HepG2 (cell line): ENCODE measurements around the gene ECHS1. TPM values are rescaled to one million over a fixed set of nuclear protein-coding genes. Genes with fewer than 3 reads are reported as not detected.

Experiments
- FOXK2 ChIP-seq: fragments of 450-650 bp; IDR thresholded peaks from 2 replicates; pipeline ENCODE4 v1.6.1; 2016
- HES4 ChIP-seq: sonication (generic); formaldehyde crosslinking; IDR thresholded peaks from 2 replicates; pipeline ENCODE4 v1.9.0; 2021; ENCODE audit warnings: mild to moderate bottlenecking, missing genetic modification reagents, borderline replicate concordance
- HNF4G ChIP-seq, 2 experiments: sonication (generic) in 1 of 2; formaldehyde crosslinking in 1 of 2; IDR thresholded peaks; 2 replicates each; pipeline versions ENCODE4 v1.4.0 to v1.6.1; 2011 to 2020; ENCODE audit warnings: borderline replicate concordance in 2 of 2, low read depth in 2 of 2, mild to moderate bottlenecking in 2 of 2, low read length in 1 of 2, missing genetic modification reagents in 1 of 2, moderate library complexity in 1 of 2
- MEIS2 ChIP-seq: sonication (generic); formaldehyde crosslinking; IDR thresholded peaks from 2 replicates; pipeline ENCODE4 v1.9.0; 2021; ENCODE audit warnings: mild to moderate bottlenecking, missing genetic modification reagents
- NCOA1 ChIP-seq: sonication (generic); formaldehyde crosslinking; IDR thresholded peaks from 2 replicates; pipeline ENCODE4 v1.9.0; 2021; ENCODE audit warnings: missing genetic modification reagents
- NFE2L1 ChIP-seq: sonication (generic); formaldehyde crosslinking; IDR thresholded peaks from 2 replicates; pipeline ENCODE4 v1.4.0; 2020; ENCODE audit warnings: missing genetic modification reagents, mild to moderate bottlenecking, borderline replicate concordance
- TCF7L2 ChIP-seq: IDR thresholded peaks from 2 replicates; pipeline ENCODE4 v1.6.1; 2011; ENCODE audit warnings: mild to moderate bottlenecking, low read depth, low read length, moderate library complexity
- WIZ ChIP-seq: sonication (generic); formaldehyde crosslinking; IDR thresholded peaks from 2 replicates; pipeline ENCODE4 v1.5.1; 2020; ENCODE audit warnings: mild to moderate bottlenecking, missing genetic modification reagents
- ZFP62 ChIP-seq: sonication (generic); formaldehyde crosslinking; IDR thresholded peaks from 2 replicates; pipeline ENCODE4 v1.4.0; 2020; ENCODE audit warnings: missing genetic modification reagents
- ZKSCAN8 ChIP-seq: IDR thresholded peaks from 2 replicates; pipeline ENCODE4 v1.6.1; 2016; ENCODE audit warnings: borderline replicate concordance, missing genetic modification reagents, missing compliant biosample characterization
- ZNF160 ChIP-seq: sonication (generic); formaldehyde crosslinking; IDR thresholded peaks from 2 replicates; pipeline ENCODE4 v1.8.0; 2022; ENCODE audit warnings: mild to moderate bottlenecking, inconsistent platforms, missing genetic modification reagents
- ZNF550 ChIP-seq: sonication (generic); formaldehyde crosslinking; IDR thresholded peaks from 2 replicates; pipeline ENCODE4 v1.4.0; 2020; ENCODE audit warnings: mild to moderate bottlenecking, missing genetic modification reagents, borderline replicate concordance
- ZNF773 ChIP-seq: sonication (generic); formaldehyde crosslinking; IDR thresholded peaks from 2 replicates; pipeline ENCODE4 v1.4.0; 2020; ENCODE audit warnings: missing genetic modification reagents, borderline replicate concordance
- ZSCAN29 ChIP-seq: sonication (generic); formaldehyde crosslinking; conservative IDR thresholded peaks from 2 replicates; pipeline ENCODE4 v1.4.0; 2020; ENCODE audit warnings: mild to moderate bottlenecking, missing genetic modification reagents
- polyA plus RNA-seq, 8 experiments: library from polyadenylated mRNA; depleted of rRNA in 3 of 8; stranded (reverse) in 7 of 8; unstranded in 1 of 8; fragments of >200 nt; fragmentation: Illumina TruSeq in 4 of 8; extraction: Trizol in 4 of 8; gene quantifications; 2 replicates each; pipeline versions ENCODE4 v1.2.1 to v1.2.3, GENCODE V29; 2011 to 2016; ENCODE audit warnings: low read depth in 4 of 8, missing spikeins in 1 of 8, mixed read lengths in 1 of 8; ENCODE audit not compliant: insufficient read depth in 1 of 8
- total RNA-seq, 5 experiments: library from RNA; depleted of rRNA; stranded (reverse); fragments of >200 nt; fragmentation: Illumina TruSeq; extraction: Trizol; gene quantifications; 2 replicates each; pipeline ENCODE4 v1.2.3, GENCODE V29; 2016; ENCODE audit warnings: low read depth in 1 of 5
- TF ChIP-seq, protein P1 (sequence below): sonication (generic); formaldehyde crosslinking; IDR thresholded peaks from 2 replicates; pipeline ENCODE4 v1.4.0; 2020; ENCODE audit warnings: missing genetic modification reagents
- TF ChIP-seq, protein P2 (sequence below): sonication (generic); formaldehyde crosslinking; IDR thresholded peaks from 2 replicates; pipeline ENCODE4 v1.5.0; 2020; ENCODE audit warnings: missing genetic modification reagents, mild to moderate bottlenecking, borderline replicate concordance
- TF ChIP-seq, protein P3 (sequence below): sonication (generic); formaldehyde crosslinking; IDR thresholded peaks from 2 replicates; pipeline ENCODE4 v1.5.0; 2020; ENCODE audit warnings: missing genetic modification reagents, mild to moderate bottlenecking, borderline replicate concordance
- TF ChIP-seq, protein P4 (sequence below): sonication (generic); formaldehyde crosslinking; IDR thresholded peaks from 2 replicates; pipeline ENCODE4 v1.9.0; 2022; ENCODE audit warnings: missing genetic modification reagents, mild to moderate bottlenecking, borderline replicate concordance
- TF ChIP-seq, protein P5 (sequence below): sonication (generic); formaldehyde crosslinking; IDR thresholded peaks from 2 replicates; pipeline ENCODE4 v1.9.0; 2021; ENCODE audit warnings: missing genetic modification reagents, mild to moderate bottlenecking, borderline replicate concordance

ECHS1 gene
- total and polyA plus RNA-seq, 2 of the 13 experiments (the other 11 are each of a cell fraction or from before 2014, with no cell fraction given), result 32.7 to 195 TPM

DNA sequence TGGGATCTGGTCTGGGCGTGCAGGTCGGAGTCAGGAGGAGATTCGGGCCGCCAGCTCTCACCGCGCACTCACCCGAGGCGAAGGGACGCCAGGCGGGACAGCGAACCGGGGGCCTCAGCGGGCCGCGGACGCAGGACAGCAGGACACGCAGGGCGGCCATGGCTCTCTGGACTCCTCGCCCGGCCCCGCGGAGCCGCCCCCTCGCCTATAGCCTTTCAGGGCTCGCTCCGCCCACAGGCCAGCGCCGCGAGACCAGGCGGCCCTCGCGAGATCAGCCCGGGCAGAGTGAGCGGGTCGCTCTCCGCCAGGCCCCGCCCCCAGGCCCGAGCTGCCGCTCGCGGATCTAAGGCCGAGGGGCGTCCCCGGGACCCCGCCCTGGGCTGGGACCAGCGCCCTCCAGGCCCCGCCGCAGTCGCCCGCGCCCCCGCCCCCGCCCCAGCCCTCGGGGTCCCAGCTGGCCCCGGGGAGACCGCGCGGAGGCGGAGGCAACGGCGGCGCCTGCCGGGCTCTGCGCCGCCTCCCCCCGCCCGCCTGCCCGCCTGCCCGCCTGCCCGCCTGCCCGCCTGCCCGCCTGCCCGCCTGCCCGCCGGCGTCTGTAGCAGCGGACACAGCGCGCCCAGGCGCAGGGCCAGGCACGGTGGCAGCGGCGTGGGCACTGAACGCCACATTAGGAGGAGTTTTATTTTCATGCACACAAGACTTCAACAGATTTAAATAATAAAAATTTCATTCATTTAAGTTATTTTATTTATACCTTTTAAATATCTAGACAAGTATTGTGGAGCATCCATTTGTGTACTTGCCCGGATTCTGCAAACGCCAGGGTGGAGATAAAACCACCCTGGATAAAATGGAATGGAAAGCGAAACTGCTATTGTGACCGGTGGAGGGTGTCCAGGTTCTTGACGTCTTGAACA is at the start of gene ECHS1 (continued):
- TF ChIP-seq, protein P1, sequence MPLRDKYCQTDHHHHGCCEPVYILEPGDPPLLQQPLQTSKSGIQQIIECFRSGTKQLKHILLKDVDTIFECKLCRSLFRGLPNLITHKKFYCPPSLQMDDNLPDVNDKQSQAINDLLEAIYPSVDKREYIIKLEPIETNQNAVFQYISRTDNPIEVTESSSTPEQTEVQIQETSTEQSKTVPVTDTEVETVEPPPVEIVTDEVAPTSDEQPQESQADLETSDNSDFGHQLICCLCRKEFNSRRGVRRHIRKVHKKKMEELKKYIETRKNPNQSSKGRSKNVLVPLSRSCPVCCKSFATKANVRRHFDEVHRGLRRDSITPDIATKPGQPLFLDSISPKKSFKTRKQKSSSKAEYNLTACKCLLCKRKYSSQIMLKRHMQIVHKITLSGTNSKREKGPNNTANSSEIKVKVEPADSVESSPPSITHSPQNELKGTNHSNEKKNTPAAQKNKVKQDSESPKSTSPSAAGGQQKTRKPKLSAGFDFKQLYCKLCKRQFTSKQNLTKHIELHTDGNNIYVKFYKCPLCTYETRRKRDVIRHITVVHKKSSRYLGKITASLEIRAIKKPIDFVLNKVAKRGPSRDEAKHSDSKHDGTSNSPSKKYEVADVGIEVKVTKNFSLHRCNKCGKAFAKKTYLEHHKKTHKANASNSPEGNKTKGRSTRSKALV, result no peak
- TF ChIP-seq, protein P2, sequence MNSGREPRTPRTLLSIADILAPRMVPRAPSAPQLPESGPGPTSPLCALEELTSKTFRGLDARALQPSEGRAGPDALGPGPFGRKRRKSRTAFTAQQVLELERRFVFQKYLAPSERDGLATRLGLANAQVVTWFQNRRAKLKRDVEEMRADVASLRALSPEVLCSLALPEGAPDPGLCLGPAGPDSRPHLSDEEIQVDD (CRISPR knock-in tag), result no peak
- TF ChIP-seq FOXK2 (no peak), TCF7L2 (no peak), HES4 (CRISPR knock-in tag) (no peak), WIZ (CRISPR knock-in tag) (no peak), HNF4G (IDR thresholded peaks at IDR 0.05; ENCODE audit: borderline replicate concordance, low read depth, low read length) (no peak), HNF4G (CRISPR knock-in tag; IDR thresholded peaks at IDR 0.05; ENCODE audit: borderline replicate concordance, low read depth) (no peak), ZNF160 (no peak), MEIS2 (0 out of 2 replicates have a peak, but pooled peaks have one; percentile 24), ZNF773 (0 out of 2 replicates have a peak, but pooled peaks have one; percentile 34), NFE2L1 (CRISPR knock-in tag) (no peak), NCOA1 (no peak), ZKSCAN8 (CRISPR knock-in tag) (no peak), ZSCAN29 (CRISPR knock-in tag) (no peak), ZFP62 (CRISPR knock-in tag) (0 out of 2 replicates have a peak, but pooled peaks have one; percentile 52), ZNF550 (CRISPR knock-in tag) (no peak)
- TF ChIP-seq, protein P3, sequence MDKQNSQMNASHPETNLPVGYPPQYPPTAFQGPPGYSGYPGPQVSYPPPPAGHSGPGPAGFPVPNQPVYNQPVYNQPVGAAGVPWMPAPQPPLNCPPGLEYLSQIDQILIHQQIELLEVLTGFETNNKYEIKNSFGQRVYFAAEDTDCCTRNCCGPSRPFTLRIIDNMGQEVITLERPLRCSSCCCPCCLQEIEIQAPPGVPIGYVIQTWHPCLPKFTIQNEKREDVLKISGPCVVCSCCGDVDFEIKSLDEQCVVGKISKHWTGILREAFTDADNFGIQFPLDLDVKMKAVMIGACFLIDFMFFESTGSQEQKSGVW (CRISPR knock-in tag), result no peak
- TF ChIP-seq, protein P4, sequence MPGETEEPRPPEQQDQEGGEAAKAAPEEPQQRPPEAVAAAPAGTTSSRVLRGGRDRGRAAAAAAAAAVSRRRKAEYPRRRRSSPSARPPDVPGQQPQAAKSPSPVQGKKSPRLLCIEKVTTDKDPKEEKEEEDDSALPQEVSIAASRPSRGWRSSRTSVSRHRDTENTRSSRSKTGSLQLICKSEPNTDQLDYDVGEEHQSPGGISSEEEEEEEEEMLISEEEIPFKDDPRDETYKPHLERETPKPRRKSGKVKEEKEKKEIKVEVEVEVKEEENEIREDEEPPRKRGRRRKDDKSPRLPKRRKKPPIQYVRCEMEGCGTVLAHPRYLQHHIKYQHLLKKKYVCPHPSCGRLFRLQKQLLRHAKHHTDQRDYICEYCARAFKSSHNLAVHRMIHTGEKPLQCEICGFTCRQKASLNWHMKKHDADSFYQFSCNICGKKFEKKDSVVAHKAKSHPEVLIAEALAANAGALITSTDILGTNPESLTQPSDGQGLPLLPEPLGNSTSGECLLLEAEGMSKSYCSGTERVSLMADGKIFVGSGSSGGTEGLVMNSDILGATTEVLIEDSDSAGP (CRISPR knock-in tag), result peak; percentile 64
- TF ChIP-seq, protein P5, sequence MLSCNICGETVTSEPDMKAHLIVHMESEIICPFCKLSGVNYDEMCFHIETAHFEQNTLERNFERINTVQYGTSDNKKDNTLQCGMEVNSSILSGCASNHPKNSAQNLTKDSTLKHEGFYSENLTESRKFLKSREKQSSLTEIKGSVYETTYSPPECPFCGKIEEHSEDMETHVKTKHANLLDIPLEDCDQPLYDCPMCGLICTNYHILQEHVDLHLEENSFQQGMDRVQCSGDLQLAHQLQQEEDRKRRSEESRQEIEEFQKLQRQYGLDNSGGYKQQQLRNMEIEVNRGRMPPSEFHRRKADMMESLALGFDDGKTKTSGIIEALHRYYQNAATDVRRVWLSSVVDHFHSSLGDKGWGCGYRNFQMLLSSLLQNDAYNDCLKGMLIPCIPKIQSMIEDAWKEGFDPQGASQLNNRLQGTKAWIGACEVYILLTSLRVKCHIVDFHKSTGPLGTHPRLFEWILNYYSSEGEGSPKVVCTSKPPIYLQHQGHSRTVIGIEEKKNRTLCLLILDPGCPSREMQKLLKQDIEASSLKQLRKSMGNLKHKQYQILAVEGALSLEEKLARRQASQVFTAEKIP (CRISPR knock-in tag), result no peak
